Myocyte (in vitro differentiated cells): ENCODE measurements around the gene CERS6. TPM values are rescaled to one million over a fixed set of nuclear protein-coding genes. Genes with fewer than 3 reads are reported as not detected.
A peak's percentile ranks its signal among the peaks of the same experiment; 100 is the strongest.
"Not testable (repeated sequence)": the region's sequence is repeated elsewhere in the genome, so short reads cannot be mapped to it uniquely, and the experiment has no call there.

ENCODE experiments used
- DNase-seq: peaks from one replicate; pipeline ENCODE4 v3.0.0-alpha.2; 2012; ENCODE audit warnings: low read depth
- total RNA-seq: library from RNA; depleted of rRNA; stranded (reverse); fragments of >200 nt; gene quantifications from 2 replicates; pipeline ENCODE4 v1.2.3, GENCODE V29; 2014

The CERS6 gene
- total RNA-seq, 1 donor from 2014 or later: 53.4 TPM

DNA sequence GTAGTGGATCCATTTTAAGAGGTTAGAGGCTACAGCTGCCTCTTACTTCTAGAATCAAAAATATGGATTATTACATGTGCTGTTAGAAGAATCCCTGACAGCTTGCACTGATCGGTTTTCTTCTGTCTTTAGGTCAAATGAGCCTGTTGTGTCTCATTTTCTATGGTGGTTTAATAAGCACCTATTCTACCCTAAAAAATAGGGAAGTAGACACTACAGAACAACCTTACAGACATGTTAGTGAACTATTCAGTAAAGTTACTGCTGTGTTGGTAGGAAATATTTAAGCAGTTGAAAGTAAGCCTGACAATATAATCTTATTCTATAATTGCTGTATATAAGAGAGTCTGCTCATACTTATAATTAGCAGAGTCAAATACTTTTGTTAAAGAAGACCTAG lies 177.8 kb downstream of the CERS6 start:
- DNase-seq: no peak

DNA sequence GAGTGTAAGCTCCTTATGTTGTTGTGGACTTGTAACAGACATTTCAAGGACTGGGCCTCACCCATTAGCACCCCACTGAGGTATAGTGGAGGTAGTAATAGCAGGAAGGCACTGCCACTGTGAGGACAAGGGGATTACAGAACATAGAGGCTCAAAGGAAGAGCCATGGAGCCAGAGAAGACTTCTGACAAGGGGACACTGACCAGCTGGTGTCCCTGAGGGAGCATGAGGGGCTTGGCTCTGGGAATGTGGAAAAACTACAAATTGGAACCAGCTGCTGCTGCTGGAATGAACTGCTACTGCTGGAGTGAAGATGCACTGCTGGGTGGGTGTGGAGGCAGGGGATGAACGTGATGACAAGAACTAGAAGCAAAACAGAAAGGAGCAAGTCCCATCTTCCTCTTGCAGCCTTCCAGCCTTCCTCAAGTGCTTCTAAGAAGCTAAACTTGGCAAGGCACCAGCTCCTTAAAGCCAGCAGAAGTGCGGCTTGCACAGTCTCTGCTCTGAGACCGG lies 179.0 kb downstream of the CERS6 start:
- DNase-seq: peak; percentile 9

DNA sequence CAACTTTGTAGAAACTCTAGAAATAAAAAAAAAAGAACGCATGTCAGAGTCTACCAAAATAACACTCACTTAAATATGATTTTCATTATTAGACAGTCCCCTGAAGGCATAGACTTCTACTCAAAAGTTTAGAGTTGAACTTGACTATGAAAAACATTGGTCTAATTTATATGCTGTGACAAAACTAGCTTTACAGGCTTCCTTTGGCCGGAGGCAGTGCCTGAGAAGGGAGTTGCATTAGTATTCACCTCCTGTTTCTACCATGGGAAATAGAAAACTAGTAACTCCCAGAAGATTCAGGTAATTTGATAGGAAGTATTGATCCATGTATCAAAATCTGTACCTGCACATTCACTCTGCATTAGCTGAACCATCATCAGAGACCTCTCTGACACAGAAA lies 182.9 kb downstream of the CERS6 start:
- DNase-seq: no peak

DNA sequence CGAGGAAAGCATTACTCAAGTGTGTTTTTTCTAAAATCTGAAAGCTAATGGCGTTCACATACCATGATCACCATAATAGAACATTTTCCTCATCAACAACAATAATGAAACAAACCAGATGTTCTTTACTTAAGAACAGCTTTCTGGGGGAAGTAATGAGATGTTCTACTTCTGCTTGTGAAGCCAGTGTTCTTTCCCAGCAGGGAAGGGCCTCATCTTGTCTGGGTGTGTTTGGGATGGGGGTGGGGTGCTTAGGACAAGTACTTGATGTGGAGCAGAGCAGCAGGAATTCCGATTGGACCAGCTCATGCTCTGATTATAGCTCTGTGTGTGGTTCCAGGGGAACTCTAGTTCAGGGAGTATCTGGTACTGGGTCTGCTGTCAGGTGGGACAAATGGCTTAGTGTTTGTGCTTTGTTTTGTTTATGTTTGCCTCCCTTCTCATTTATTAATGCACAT lies 183.4 kb downstream of the CERS6 start:
- DNase-seq: peak; percentile 83

DNA sequence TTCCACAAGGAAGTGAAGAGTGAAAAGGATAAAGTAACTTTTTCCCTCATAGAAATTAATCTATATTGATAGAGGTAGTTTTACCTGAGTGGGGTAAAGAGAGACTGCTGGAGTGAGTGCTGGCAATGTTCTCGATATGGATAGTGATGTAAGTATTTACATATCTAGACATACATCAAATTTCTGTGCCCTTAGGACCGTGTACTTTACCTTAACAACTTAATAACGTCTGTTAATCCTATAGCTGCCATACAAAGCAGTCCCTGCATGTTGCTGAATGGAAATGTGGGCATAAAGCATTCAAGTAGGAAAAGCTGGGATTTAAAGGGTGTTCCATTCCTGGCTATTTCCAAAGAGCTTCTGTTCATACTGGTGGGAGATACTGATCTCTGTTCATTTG lies 184.0 kb downstream of the CERS6 start:
- no peak for DNase-seq

DNA sequence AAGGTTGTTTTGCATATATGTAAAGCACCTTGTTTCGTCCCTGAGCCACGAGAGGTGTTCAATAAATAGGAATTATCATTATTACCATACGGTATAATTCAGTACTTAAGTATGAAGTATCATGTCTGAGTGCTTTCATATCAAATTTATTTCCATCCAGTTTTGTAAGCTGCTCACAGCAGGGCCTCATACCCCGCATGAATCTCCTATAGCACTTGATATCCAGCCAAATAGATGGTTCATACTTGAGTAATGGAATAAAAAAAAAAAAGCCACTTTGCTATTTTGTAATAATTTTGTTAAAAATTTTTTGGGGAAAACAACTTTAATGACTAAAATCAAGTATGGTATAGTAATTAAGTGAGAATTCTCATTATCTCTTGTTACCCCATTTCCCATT lies 185.6 kb downstream of the CERS6 start:
- no peak for DNase-seq

DNA sequence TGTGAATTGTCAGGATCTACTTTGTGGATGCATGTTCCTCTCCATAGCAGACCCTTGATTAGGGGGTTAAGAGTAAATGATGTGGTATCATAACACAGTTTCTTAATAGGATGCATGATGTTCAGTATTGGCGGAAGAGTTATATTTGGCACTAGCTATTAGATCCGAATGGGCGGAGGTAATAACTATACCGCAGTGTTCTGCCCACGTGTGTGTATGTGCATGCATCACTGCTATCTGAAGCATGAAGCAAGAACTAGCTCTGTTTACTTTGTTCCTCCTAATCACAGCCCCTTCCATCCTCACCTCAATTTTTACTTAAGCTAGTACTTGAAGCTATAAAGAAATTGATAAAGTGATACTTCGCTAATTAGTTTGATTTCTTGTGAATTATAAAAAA lies 186.8 kb downstream of the CERS6 start:
- no peak for DNase-seq

DNA sequence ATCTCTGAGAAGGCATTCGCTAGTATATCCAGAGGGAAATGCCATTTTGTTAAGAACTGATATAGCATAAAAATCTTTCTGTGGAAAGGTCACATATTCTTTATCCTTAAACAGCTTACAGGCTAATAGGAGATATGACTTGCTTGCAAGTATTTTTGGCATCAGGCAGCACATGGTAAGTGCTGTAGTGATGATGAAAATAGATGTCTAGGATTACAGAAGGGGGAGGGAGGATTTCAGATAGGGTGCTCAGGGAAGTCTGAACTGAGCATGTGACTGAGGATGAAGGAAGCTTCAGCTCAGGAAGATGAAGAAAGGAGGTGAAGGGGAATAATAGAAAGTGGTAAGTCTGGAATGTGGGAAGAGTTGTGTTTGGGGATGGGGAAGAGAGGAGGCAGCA lies 187.9 kb downstream of the CERS6 start:
- peak; percentile 68 for DNase-seq

DNA sequence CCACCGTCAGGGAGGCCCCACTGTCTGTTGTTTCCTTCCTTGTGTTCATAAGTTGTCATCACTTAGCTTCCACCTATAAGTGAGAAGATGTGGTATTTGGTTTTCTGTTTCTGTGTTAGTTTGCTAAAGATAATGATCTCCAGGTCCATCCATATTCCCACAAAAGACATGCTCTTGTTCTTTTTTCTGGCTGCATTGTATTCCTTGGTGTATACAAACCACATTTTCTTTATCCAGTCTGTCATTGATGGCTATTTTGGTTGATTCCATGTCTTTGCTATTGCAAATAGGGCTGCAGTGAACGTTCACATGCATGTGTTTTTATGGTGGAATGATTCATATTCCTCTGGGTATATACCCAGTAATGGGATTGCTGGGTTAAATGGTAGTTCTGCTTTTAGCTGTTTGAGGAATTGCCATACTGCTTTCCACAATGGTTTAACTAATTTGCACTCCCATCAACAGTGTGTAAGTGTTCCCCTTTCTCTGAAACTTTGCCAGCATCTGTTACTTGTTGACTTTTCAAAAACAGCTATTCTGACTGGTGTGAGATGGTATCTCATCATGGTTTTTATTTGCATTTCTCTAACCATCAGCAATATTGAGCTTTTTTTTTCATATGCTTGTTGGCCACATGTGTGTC lies 189.7 kb downstream of the CERS6 start:
- no peak for DNase-seq

DNA sequence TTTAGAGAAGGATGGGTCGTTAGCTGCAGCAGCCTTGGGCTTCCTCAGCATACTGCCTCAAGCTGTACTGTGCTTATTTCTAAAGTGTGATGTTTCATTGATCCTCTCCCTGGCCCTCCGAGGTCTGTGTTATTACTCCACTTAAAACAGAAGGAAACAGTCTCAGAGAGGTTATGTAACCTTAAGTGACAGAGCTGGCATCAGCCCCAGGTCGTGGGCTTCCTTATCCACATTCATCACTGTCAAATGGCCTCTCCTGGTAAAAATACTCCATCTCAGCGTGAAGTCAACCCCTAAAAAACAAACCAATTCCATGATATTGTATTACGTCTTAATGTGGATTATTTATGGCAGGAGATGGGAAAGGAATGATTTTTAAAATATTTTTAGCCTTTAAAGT lies 193.0 kb downstream of the CERS6 start:
- peak; percentile 35 for DNase-seq

DNA sequence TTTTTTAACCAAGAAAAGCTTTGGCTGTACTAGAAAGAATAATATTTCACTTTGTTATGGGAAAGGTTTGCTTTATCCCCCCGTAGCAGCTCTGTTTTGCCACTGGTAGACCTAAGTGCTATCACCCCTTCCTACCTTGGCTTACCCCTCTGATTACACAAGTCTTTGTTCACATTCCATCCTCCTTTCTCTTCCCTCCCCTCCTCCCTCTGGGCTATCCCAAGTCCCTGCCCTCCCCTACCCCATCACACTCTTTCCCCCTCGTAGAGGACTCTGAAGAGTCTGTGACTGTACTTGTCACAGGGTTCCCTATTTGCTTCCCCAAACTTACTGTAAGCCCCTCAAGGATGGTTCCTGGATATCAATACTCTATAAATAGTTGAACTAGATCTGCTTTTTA lies 193.5 kb downstream of the CERS6 start:
- no peak for DNase-seq

DNA sequence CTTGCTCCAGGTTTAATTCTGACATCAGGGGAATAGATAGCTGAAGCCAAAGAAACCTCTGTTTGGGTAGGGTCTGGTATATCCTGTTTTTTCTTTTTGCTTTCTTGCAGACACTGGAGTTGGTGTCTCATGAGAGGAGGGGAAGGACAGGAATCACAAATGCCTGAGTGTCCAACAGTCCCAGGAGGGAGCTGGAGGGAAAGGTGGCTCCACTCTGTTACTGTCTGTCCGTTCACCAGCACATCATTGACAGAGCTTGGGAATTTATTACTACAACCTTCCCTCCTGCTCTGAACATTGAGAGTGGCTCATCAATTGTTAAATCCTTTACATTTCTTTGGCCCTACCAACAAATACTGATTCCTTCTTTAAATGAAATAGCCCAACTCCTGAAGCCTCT lies 194.1 kb downstream of the CERS6 start:
- no peak for DNase-seq

DNA sequence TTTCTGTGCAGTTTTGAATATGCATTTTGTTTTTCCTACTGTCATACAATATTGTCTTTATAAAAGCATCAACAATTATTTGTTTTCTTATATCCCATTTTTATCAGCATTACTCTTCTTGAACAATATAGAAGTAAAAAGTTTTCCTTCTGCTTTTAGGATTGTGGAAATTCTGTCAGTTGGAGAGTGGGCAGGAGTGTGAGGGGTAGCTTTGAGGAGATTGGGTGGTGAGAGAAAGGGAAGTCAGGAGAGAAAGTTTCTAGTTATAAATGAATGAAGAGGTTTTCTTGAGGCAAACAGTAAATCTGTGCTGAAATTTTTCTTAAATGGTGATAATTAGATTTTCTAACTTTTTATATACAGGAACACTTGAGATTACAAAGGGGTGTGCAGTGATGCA lies 194.7 kb downstream of the CERS6 start:
- no peak for DNase-seq

DNA sequence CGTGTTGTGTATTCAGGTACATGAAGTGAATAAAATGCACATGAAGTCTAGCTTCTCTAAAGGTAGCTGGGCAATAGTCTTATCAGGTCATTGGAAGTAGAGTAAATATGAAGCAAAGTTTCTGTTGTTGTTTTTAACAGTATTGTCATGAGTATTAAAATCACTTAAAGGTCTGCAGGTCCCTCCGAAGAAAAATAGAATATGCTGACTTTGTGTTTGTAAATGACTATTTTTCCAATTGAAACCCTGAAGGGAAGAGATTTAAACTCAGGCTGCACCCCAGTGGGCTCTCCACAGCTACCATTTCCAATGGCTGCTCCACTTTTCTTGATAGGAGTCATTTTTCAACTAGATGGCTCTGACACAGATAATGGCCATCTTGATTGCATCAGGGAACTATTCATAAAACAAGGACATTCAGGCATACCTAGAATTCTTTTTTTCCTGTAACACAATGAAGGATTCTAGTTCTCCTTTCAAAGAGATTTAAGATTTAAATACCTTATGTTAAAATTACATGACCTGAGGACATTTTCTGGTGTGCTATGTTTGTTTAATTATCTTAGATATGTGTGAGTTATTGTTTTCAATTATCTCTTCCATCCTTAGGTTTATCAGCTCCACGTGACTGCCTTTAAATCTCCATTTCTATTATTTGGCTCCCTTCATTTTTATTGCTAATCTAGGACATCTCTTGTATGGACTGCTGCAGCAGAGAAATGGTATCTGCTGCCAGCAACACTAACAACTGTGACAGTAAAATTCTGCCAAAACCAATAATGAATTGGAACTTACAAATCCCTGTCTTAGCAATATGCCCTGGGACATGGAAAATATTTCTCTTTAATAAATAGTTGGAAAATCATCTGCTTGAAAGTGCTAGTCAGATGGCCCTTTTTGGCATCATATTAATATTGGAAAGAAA lies 197.2 kb downstream of the CERS6 start:
- DNase-seq: no peak

DNA sequence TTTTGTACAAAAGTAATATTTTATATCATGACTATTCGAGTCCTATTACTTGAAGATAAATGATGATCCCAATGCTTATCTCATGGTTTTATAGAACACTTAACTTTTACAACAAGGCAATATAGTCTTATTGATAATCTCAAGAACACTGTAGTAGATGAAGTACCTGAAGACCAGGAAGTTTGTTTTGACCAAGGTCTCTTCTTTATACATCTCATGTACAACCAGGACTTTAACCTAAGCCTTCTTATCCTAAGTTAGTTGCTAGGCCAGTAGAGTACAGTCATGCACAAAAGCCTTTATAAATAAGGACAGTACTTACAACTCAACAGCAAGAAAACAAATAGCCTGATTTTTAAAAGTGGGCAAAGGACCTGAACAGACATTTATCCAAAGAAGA lies 198.6 kb downstream of the CERS6 start:
- DNase-seq: no peak

DNA sequence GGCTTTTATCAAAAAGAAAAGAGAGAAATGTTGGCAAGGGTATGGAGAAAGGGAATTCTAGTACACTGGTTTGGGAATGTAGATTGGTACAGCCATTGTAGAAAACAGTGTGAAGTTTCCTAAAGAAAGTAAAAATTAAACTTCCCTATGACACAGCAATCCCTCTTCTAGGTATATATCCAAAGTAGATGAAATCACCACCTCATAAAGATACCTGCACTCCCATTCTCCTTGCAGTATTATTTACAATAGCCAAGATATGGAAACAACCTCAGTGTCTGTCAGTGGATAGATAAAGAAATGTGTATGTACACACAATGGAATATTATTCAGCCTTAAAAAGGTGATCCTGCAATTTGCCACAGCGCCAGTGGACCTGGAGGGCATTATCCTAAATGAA lies 199.1 kb downstream of the CERS6 start:
- no peak for DNase-seq

DNA sequence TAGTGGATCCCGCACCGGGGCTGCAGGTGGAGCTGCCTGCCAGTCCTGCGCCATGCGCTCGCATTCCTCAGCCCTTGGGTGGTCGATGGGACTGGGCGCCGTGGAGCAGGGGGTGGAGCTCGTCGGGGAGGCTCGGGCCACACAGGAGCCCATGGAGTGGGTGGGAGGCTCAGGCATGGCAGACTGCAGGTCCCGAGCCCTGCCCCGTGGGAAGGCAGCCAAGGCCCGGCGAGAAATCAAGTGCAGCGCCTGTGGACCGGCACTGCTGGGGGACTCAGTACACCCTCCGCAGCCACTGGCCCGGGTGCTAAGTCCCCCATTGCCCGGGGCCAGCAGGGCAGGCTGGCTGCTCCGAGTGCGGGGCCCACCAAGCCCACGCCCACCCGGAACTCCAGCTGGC lies 201.3 kb downstream of the CERS6 start:
- DNase-seq: not testable (repeated sequence)

DNA sequence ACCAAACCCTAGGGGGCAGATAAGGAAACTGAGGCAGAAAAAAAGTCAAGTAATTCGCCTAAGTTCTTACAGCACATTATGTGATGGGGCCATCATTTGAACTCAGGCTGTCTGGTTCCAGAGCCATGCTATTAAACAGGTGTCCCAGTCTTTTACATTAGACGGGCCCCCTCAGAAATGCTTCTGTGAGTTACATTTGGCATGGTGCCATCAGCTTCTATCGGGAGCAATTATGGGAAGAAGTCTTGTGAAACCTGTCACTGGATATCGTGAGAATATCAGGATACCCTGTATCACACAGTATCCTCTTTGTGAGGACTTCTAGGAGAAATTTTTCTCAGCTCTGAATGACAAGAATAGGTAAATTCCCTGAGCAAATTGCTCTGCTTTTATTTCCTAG lies 202.6 kb downstream of the CERS6 start:
- DNase-seq: no peak

DNA sequence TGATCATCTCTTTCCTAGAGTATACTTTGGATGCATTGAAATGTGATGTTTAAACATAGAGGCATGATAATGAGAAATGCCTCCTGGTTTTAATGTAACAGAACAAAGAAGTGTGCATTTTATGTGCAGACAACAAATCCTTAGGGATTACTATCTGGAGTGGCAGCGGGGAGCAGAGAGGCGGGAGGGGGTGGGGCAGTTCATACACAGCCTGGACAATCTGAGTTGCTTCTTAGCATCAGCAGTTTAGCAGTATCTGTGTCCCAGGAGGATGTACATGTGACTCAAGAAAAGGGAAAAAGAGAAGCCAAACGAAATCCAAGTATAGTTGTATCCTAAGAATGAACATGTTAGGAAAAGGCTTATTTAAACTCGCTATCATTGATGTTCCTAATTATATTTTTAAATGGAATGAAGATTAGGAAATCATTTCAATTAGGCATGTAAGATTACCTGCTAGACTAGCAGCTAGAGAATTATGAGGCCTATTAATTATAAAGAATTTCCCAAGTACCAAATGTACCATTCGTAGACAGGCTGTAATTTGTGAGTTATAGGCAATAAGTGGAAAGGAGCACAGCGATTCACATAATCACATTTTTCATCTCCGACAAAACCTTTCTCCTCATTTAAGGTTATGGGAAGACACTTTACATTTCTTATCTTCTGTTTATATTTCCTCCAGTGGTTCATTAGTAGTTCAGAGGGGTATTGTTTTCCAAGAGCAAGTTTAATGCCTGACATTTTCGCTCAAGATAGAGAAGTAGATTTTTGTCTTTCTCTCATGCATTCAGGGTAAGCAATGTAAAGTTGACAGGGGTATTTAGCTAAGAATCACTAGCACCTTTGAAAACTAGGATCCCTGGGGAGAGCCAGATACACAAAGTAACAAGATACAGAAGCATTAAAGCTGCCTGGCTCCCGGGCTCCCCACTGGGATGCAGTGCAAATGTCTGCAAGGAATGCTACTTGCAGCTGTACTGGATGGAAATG lies 205.1 kb downstream of the CERS6 start:
- no peak for DNase-seq

DNA sequence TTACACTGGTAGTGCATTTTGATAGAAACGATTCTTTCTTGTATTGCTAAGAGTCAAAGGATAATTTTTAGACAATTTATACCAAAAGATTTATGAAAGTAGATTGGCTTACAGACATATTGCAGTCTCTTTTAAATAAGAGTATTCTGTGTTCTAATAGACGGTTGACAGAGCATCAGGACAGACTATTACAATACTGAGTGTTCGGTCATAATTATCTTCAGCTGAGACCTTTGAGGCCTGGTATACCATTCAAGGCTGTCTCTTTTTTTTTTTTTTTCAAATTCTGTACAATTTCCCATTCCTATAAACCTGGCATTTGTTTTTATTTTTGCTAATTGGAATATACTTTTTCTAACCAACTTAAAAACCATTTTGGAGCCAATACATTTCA lies 205.8 kb downstream of the CERS6 start:
- no peak for DNase-seq

DNA sequence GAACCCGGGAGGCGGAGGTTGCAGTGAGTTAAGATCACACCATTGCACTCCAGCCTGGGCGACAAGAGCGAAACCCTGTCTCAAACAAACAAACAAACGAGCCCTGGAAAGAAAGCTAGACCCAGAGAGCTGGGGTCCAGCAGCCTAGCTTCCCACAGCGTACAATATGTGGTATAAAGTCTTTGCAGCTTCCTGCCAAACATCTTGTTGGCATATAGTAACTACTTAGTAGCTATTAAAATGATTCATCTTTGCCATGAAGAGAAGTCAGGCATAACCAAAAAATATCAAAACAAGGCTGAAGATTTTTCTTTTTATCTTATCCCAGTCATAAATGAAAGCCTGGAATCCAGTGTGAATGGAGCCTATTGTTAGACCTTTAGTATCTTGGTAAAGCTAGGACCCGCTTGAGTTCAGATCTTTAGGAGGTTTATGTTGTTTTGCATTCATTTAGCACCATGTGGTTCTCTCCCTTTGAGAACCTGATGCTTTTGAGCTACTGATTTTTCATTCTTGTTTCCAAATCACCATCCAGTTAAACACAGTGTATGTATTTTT lies 206.7 kb downstream of the CERS6 start:
- no peak for DNase-seq
